DMS 273 treated with DMSO at 0.1 percent for 48 hours (cell line): ENCODE measurements around the gene MAPK11.

Experiments used
- DNase-seq: peaks from one replicate; lab custom pipeline; 2025; lab: John Stamatoyannopoulos, UW

Gene MAPK11

GRCh38 chr22:50260801-50261614 is 9.2 kb downstream of the MAPK11 start:
- DNase-seq = no peak

GRCh38 chr22:50260434-50260800 is 9.8 kb downstream of the MAPK11 start:
- no peak for DNase-seq

GRCh38 chr22:50259302-50259701 is 10.9 kb downstream of the MAPK11 start:
- DNase-seq = no peak

- no peak for DNase-seq
These were observed 11.6 kb downstream of the MAPK11 start for GRCh38 chr22:50258361-50259292.

- DNase-seq = no peak
These were observed 12.5 kb downstream of the MAPK11 start for GRCh38 chr22:50257451-50258360.

GRCh38 chr22:50257041-50257440 is 13.1 kb downstream of the MAPK11 start:
- DNase-seq = no peak

- DNase-seq = no peak
These were observed 13.8 kb downstream of the MAPK11 start for GRCh38 chr22:50256258-50256862.

- no peak for DNase-seq
These were observed 14.6 kb downstream of the MAPK11 start for GRCh38 chr22:50255607-50256006.

- DNase-seq = no peak
These were observed 15.1 kb downstream of the MAPK11 start for GRCh38 chr22:50255099-50255498.

GRCh38 chr22:50253941-50254340 is 16.2 kb downstream of the MAPK11 start:
- DNase-seq = no peak

- no peak for DNase-seq
These were observed 16.9 kb downstream of the MAPK11 start for GRCh38 chr22:50253046-50253915.

- DNase-seq = no peak
These were observed 17.8 kb downstream of the MAPK11 start for GRCh38 chr22:50252082-50253045.

- no peak for DNase-seq
These were observed 18.6 kb downstream of the MAPK11 start for GRCh38 chr22:50251477-50252081.

- no peak for DNase-seq
These were observed 19.4 kb downstream of the MAPK11 start, which contains the start of gene HDAC10 for GRCh38 chr22:50250555-50251476. Gene HDAC10, minus strand, starts transcription at chr22:50251265. Its CDS starts 233 bp downstream, at chr22:50251032.

- no peak for DNase-seq
These were observed 20.0 kb downstream of the MAPK11 start for GRCh38 chr22:50250249-50250554.

- no peak for DNase-seq
These were observed 20.6 kb downstream of the MAPK11 start for GRCh38 chr22:50249341-50250248.
